HepG2 (cell line): ENCODE data around the gene NAIF1. TPM values are rescaled to one million over a fixed set of nuclear protein-coding genes. Genes with fewer than 3 reads are reported as not detected.
A peak's percentile ranks its signal among the peaks of the same experiment; 100 is the strongest.

Experiments
- ATAC-seq: fragments of 200-7000 bp; cut with Tn5 transposase; 3 replicates; pipeline ENCODE4 v1.9.1; 2020; ENCODE audit warnings: mild to moderate bottlenecking, moderate library complexity
- BruUV-seq: library from RNA; stranded (reverse); fragments of 400-500 nt; replicated peaks from 2 replicates; lab custom pipeline; 2021; lab: Mats Ljungman, UMichigan
- CTCF ChIA-PET: fragments of 300-600 bp; formaldehyde crosslinking; extraction: SDS; loops from one replicate; lab custom pipeline; 2021; ENCODE audit warnings: low total read pairs, inconsistent platforms, low intra/inter-chr PET ratio; lab: Yijun Ruan, JAX
- POLR2A ChIA-PET: fragments of 350-600 bp; sonication (Branson Sonifier 250); formaldehyde crosslinking; loops from one replicate; lab custom pipeline; 2020; ENCODE audit warnings: antibody characterized with exemption, inconsistent platforms; lab: Yijun Ruan, JAX
- DNase-seq: peaks from one replicate; pipeline ENCODE4 v3.0.0-alpha.2; 2015; ENCODE audit warnings: low spot score
- FAIRE-seq: peaks from 3 replicates; lab custom pipeline; 2011; peaks lifted over from hg19 to GRCh38; lab: Jason Lieb, UNC
- H2AFZ ChIP-seq: one replicate; pipeline ENCODE4 v1.6.1; 2011; ENCODE audit warnings: low read length, inconsistent platforms
- H3K27ac ChIP-seq: fragments of 300-600 bp; 3 replicates; pipeline ENCODE4 v1.8.0; 2011; ENCODE audit warnings: mixed run types, mild to moderate bottlenecking, mixed read lengths, low read length, inconsistent platforms; ENCODE audit not compliant: insufficient read depth; ENCODE audit errors: extremely low read length
- H3K27me3 ChIP-seq, 2 experiments: fragments of 200-600 bp in 1 of 2; 2 replicates in 1 of 2; 3 replicates in 1 of 2; pipeline versions ENCODE4 v1.6.0 to v1.8.0; 2011; ENCODE audit warnings: low read length in 2 of 2, mild to moderate bottlenecking in 2 of 2, moderate library complexity in 2 of 2, inconsistent platforms in 1 of 2; ENCODE audit not compliant: insufficient read depth in 2 of 2, control insufficient read depth in 1 of 2
- H3K36me3 ChIP-seq, 2 experiments: fragments of 200-600 bp in 1 of 2; replicated peaks in 1 of 2; 2 replicates in 1 of 2; 3 replicates in 1 of 2; pipeline versions ENCODE4 v1.5.1 to v1.8.0; 2011; ENCODE audit warnings: low read length in 2 of 2, inconsistent platforms in 1 of 2; ENCODE audit not compliant: insufficient read depth in 2 of 2, control insufficient read depth in 1 of 2
- H3K4me1 ChIP-seq: 2 replicates; pipeline ENCODE4 v1.5.1; 2012; ENCODE audit warnings: low read length, inconsistent platforms; ENCODE audit not compliant: insufficient read depth
- H3K4me2 ChIP-seq: 2 replicates; pipeline ENCODE4 v1.6.0; 2011; ENCODE audit warnings: low read depth, low read length, inconsistent platforms
- H3K4me3 ChIP-seq, 3 experiments: fragments of 200-600 bp in 1 of 3; sonication (generic), shearing (Covaris generic) in 1 of 3; replicated peaks in 1 of 3; 2 replicates each; pipeline ENCODE4 v1.5.1; 2011 to 2016; ENCODE audit warnings: low read length in 3 of 3, inconsistent platforms in 2 of 3, low read depth in 2 of 3, mild to moderate bottlenecking in 2 of 3, control low read depth in 1 of 3, mixed read lengths in 1 of 3; ENCODE audit not compliant: insufficient read depth in 1 of 3
- H3K79me2 ChIP-seq: one replicate; pipeline ENCODE4 v1.6.1; 2011; ENCODE audit warnings: low read length, inconsistent platforms; ENCODE audit not compliant: insufficient read depth
- H3K9ac ChIP-seq: 2 replicates; pipeline ENCODE4 v1.6.0; 2011; ENCODE audit warnings: mild to moderate bottlenecking, low read depth, low read length, inconsistent platforms; ENCODE audit not compliant: insufficient read depth
- H3K9me3 ChIP-seq: 2 replicates; pipeline ENCODE4 v1.5.1; 2012; ENCODE audit warnings: mild to moderate bottlenecking, low read length
- H4K20me1 ChIP-seq: 2 replicates; pipeline ENCODE4 v1.6.0; 2011; ENCODE audit warnings: inconsistent platforms, mild to moderate bottlenecking, low read length, moderate library complexity; ENCODE audit not compliant: insufficient read depth
- PCBP1 ChIP-seq: fragments of 200-400 bp; formaldehyde crosslinking; IDR thresholded peaks from 2 replicates; pipeline ENCODE4 v1.6.1; 2017; ENCODE audit warnings: mild to moderate bottlenecking, low read depth, low read length, borderline replicate concordance
- RBM22 ChIP-seq: fragments of 200-400 bp; formaldehyde crosslinking; optimal IDR thresholded peaks from 2 replicates; pipeline ENCODE3; 2017; ENCODE audit warnings: mild to moderate bottlenecking, low read length, moderate library complexity
- ZFP82 ChIP-seq: sonication (generic); formaldehyde crosslinking; IDR thresholded peaks from 2 replicates; pipeline ENCODE4 v1.5.1; 2020; ENCODE audit warnings: mild to moderate bottlenecking, missing genetic modification reagents, borderline replicate concordance
- ZFYVE20 ChIP-seq: sonication (generic); formaldehyde crosslinking; IDR thresholded peaks from 2 replicates; pipeline ENCODE4 v1.8.0; 2023; ENCODE audit warnings: low read depth, mild to moderate bottlenecking, moderate library complexity, missing genetic modification reagents, borderline replicate concordance
- WGBS: methylation state at CpG from one replicate; pipeline ENCODE4 v1.1.6; 2017; ENCODE audit warnings: low lambda C conversion rate; 5-methylcytosine and 5-hydroxymethylcytosine counted together
- in situ Hi-C: cut with HindIII; loops from 2 replicates; pipeline ENCODE4 v1.10.0; 2017; ENCODE audit warnings: low pct_unique_long_range_greater_than_20kb; ENCODE audit not compliant: extremely low pct_ligation_motif_present
- intact Hi-C: fragments of 100-400 bp; cut with micrococcal nuclease; formaldehyde crosslinking; loops from one replicate; pipeline ENCODE4 v1.10.0; 2022; ENCODE audit not compliant: unreplicated experiment
- polyA plus RNA-seq, 8 experiments: library from polyadenylated mRNA; depleted of rRNA in 3 of 8; stranded (reverse) in 7 of 8; unstranded in 1 of 8; fragments of >200 nt; fragmentation: Illumina TruSeq in 4 of 8; extraction: Trizol in 4 of 8; gene quantifications; 2 replicates each; pipeline versions ENCODE4 v1.2.1 to v1.2.3, GENCODE V29; 2011 to 2016; ENCODE audit warnings: low read depth in 4 of 8, missing spikeins in 1 of 8, mixed read lengths in 1 of 8; ENCODE audit not compliant: insufficient read depth in 1 of 8
- total RNA-seq, 5 experiments: library from RNA; depleted of rRNA; stranded (reverse); fragments of >200 nt; fragmentation: Illumina TruSeq; extraction: Trizol; gene quantifications; 2 replicates each; pipeline ENCODE4 v1.2.3, GENCODE V29; 2016; ENCODE audit warnings: low read depth in 1 of 5

Gene NAIF1
- total and polyA plus RNA-seq, 2 of the 13 experiments (the other 11 are each of a cell fraction or from before 2014, with no cell fraction given) = 6.0 to 6.9 TPM

- H3K27ac ChIP-seq = peak overlapping the region; percentile 63
- TF ChIP-seq RBM22 = no peak
- TF ChIP-seq ZFYVE20 (CRISPR knock-in tag) = 0 out of 2 replicates have a peak, but pooled peaks have one; percentile 40
- TF ChIP-seq ZFP82 (CRISPR knock-in tag) = 0 out of 2 replicates have a peak, but pooled peaks have one; percentile 2
- TF ChIP-seq PCBP1 = 0 out of 2 replicates have a peak, but pooled peaks have one; percentile 4
- TF ChIP-seq, all 625 proteins: peak for 3
- CTCF ChIA-PET = no interaction called here
- peak overlapping the region; percentile 89 for H3K4me2 ChIP-seq
- H3K4me1 ChIP-seq = peaks cover 39% of the 10 kb centered on the region
- H3K9me3 ChIP-seq = no peaks in the 10 kb centered on the region
- ATAC-seq (no peak), DNase-seq (no peak), FAIRE-seq (no peak)
- peak overlapping the region; percentile 76 for H3K9ac ChIP-seq
- intact Hi-C loops = loop anchor here (5.0 kb wide), 1 partner anchor 36 kb away; no protein-coding TSS in a partner anchor
- no peaks in the 10 kb centered on the region; a peak in 1 of 5 replicates for H3K36me3 ChIP-seq
- POLR2A ChIA-PET = interaction anchor here (1.0 to 4.3 kb wide), 6 partner anchors 8 to 124 kb away, joined by 3 to 41 read pairs (median 16); no protein-coding TSS in a partner anchor
- no peak overlapping the region for H2AFZ ChIP-seq
- no peaks in the 10 kb centered on the region; a peak in 1 of 5 replicates for H3K27me3 ChIP-seq
- peak overlapping the region; percentile 48 to 72 (median 54); a peak in 5 of 6 replicates for H3K4me3 ChIP-seq
- BruUV-seq = no TSS peak
- no peaks in the 10 kb centered on the region for H4K20me1 ChIP-seq
- 92% methylated on average over 15 of the region's 18 CpGs for WGBS
- peaks cover 30% of the 10 kb centered on the region for H3K79me2 ChIP-seq
- in situ Hi-C loops = no loop called here
Measured at GRCh38 chr9:128065907-128066712, 1.0 kb downstream of the NAIF1 start.
